Heart left ventricle (tissue), 13 donors: Measurements from ENCODE around the gene NDRG3.

ENCODE experiments used
- POLR2A ChIP-seq, 2 donors: fragments of 450-650 bp; IDR thresholded peaks; one replicate each; pipeline ENCODE4 v1.6.1; 2017; ENCODE audit warnings: antibody characterized with exemption in 2 of 2, mild to moderate bottlenecking in 2 of 2, moderate library complexity in 2 of 2
- TF ChIP-seq, protein P1 (sequence below), 12 donors: fragments of 200-600 bp; sonication (generic) in 4 of 12; IDR thresholded peaks; one replicate each; pipeline versions ENCODE4 v1.5.0 to v1.8.0; 2018 to 2022; ENCODE audit warnings: antibody characterized with exemption in 12 of 12, mild to moderate bottlenecking in 5 of 12
- donor health status: ischemic (EF 13 %, LVEDD 7.1; RV severe dilation, severe dysfunction).
- donor health status: DM: no; HTN: yes; CAD: no.
- donor health status: DM: no; HTN: no; CAD: no.
- donor health status: ischemic (EF 25% LVEDD 6.9; RV normal size, moderate dysfunction).
- donor health status: ischemic (EF 25% LVEDD 5.7; RV mildly dilated, moderate dysfunction).
- donor health status: ischemic (EF 35%, LVEDD 5.7; RV mildly dilated, moderate dysfunction).
- donor health status: nonischemic (EF 11% LVEDD 7.7; RV severe dilation, severe dysfunction).
- donor health status: DM: yes; HTN: yes; CAD: no.
- donor health status: PGD.
- donor health status: ischemic (EF 29% LVEDD 5.4; RV normal size, mild dysfunction).
- donor health status: nonischemic (EF 23%, LVEDD 6.1; RV moderate dilation, normal function).

DNA sequence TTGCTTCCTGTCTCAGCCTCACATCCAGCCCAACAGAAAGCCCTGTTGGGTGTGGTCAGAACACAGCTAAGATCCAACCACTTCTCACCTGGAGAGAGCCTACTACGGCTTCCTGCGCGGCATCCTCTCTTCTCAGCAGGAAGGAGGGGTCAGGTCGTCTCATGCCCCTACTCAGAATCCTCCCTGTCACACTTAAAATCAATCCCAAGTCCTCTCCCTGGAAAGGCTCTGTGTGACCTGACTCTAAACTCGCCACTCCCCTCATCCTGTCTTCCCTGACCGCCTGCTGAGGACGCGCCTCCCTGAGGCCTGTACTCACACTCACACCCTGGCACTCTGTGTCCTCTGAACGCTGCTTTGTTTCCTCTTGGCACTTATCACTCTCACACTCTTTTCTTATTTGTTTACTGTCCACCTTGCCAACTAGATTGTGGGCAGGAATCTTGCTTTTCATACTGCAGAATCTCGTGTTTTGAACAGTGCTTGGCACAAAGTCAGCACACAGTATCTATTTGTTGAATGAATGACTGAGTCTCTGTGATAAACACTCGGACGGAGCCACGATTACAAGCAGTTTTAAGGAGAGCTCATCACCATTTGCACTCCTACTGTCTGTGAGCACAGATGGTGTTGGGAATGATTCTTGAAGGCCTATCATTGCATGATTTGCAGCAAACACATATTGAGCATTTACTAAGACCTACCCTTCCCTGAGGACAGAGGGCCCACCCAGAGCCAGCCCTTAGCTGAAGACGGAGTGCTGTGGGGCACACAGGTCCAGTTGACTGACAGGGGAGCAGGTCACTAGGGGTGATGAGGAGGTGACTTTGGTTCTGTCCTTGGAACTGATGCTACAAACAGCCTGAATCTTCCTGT is 121.6 kb downstream of the NDRG3 start:
- TF ChIP-seq, protein P1, sequence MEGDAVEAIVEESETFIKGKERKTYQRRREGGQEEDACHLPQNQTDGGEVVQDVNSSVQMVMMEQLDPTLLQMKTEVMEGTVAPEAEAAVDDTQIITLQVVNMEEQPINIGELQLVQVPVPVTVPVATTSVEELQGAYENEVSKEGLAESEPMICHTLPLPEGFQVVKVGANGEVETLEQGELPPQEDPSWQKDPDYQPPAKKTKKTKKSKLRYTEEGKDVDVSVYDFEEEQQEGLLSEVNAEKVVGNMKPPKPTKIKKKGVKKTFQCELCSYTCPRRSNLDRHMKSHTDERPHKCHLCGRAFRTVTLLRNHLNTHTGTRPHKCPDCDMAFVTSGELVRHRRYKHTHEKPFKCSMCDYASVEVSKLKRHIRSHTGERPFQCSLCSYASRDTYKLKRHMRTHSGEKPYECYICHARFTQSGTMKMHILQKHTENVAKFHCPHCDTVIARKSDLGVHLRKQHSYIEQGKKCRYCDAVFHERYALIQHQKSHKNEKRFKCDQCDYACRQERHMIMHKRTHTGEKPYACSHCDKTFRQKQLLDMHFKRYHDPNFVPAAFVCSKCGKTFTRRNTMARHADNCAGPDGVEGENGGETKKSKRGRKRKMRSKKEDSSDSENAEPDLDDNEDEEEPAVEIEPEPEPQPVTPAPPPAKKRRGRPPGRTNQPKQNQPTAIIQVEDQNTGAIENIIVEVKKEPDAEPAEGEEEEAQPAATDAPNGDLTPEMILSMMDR (IDR thresholded peaks at IDR 0.05): no peak
- no peak for TF ChIP-seq POLR2A (IDR thresholded peaks at IDR 0.05)
